ENCODE data around the gene KLHL22.

Gene KLHL22

DNA sequence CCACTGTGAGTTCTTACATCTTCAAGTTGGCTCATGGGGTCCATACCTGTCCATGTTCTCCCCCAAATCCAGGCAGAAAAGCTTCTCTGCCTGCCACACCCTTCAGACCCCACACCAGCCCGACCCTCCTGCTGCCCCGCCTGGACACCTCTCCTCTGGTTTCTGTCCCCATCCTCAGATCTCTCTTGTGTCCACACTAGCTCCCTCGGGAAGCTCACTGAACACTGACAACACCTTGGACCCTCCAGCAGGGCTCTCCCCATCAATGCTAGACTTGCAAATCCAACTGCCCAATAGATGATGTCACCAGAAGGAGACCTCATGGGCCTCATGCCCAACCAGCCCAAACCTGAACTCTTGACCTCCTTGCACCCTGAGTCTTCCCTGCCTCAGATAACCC is 60.8 kb downstream of the KLHL22 start:
- DNase-seq (ENCODE audit: low read depth in 3 of 3, low spot score in 1 of 3) = no peak

DNA sequence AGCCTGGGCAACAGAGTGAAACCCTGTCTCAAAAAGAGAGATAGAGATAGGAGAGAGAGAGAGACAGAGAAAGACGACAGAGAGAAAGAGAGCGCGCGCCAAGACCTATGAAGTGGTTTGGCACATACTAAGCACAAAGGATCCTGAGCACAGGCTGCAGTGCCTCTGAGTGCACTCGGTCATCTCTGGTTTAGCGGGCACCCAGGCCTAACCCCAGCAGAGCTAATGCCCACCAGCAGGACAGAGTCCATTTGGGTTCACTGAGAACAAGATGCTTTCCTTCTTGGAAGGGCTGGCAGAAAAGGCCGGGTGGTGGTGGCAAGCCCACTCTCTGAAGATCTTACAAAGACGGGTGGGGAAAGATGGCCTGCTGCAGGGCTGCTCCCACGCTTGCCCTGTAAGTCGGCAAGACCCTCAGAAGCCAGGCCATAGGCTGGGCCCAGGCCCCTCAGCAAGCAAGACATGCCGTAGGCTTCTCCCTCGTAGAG is 61.3 kb downstream of the KLHL22 start:
- DNase-seq (ENCODE audit: low read depth in 3 of 3, low spot score in 1 of 3) = no peak

DNA sequence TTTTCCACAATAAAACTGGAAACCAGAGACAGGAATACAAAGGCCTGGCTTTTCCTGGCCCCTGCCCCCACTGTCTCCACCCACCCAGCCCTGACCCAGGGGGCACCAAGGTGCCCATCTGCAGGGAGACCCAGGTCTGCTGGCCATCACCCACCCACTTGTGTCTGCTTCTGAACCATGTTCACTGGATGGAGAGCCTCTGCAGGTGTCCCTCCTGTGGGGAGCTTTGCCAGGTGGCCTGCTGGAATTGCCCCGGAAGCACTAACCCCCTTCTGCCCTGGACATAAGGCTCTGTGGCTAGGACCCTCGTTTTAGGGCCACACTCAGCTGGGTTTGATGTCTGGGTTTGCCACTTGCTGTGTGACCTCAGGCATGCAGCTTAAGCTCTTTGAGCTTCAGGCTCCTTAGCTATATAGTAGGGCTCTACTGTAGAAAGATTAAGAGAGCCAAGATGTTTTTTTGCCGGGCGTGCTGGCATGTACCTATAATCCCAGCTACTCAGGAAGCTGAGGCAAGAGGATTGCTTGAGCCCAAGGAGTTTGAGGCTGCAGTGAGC is 61.8 kb downstream of the KLHL22 start:
- DNase-seq (ENCODE audit: low read depth in 3 of 3, low spot score in 1 of 3) = no peak

DNA sequence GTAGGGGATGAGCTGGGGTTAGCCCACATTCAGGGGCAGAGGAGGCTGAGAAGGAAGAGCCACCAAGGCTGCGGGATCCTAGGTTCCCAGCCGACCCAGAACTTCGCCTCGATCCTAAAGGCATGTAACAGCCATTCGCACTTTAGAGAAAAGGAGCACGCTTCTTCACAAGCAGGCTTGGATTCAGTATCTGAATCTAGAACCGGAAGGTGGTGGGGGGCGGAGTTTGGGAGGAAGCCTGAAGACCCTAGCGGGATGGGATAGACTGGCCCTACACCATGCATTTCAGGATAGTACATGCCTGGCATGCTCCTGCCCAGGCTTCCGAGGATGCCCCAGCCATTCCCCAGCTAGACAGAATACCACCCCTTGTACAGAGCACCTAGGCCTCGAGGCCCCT is 62.4 kb downstream of the KLHL22 start:
- DNase-seq (ENCODE audit: low read depth in 3 of 3, low spot score in 1 of 3) = no peak

DNA sequence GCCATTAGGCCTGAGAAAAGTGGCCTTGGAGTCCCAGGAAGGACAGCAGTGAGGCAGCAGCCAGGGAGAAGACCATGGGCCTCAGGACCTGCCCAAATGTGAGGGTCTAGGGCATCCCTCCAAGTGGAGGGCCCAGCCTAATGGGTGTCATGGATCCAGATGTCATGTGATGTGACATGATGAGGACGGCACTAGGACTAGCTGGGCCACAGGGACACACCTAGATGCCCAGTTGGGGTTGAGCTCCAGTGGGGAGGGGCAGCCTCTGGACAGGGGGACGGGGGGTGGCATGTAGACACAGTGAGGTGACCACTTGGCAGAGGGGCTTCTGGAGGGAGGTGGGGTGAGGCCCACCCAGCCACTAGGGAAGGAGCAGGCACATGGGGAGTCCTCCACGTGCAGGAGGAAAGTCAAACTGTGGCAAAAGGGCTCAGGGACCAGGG is 63.3 kb downstream of the KLHL22 start:
- no peak for DNase-seq (ENCODE audit: low read depth in 3 of 3, low spot score in 1 of 3)

DNA sequence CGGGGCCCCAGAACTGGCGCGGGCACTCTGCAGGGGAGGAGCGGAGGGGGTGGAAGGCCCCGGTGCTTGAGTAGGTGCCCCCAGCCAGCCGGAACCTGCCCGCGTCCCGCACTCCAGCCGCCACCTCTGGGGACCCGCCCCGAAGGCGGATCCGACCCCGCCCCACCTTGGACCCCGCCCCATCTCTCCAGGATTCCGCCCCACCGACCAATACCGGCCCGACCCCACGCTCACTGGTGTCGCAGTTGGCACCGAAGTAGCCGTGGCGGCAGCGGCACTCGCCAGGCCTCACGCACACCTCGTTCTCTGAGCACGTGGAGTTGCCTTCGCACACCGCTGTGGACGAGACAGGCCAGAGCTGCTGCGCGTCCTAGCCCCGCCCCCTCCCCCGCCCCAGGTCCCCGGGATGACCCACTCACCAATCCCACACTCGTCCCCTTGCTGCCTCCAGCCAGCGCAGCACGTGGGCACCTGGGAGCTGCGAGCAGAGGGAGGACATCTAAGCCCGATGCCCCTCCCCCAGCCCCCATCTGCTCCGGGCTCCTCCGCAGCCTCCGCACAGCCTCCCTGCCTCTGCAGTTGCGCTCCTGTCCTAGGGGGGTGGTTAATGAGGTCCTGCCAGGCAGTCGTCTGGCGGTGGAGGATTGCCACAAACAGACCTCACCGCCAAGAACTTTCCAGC is 63.9 kb downstream of the KLHL22 start:
- no peak for DNase-seq (ENCODE audit: low read depth in 3 of 3, low spot score in 1 of 3)

DNA sequence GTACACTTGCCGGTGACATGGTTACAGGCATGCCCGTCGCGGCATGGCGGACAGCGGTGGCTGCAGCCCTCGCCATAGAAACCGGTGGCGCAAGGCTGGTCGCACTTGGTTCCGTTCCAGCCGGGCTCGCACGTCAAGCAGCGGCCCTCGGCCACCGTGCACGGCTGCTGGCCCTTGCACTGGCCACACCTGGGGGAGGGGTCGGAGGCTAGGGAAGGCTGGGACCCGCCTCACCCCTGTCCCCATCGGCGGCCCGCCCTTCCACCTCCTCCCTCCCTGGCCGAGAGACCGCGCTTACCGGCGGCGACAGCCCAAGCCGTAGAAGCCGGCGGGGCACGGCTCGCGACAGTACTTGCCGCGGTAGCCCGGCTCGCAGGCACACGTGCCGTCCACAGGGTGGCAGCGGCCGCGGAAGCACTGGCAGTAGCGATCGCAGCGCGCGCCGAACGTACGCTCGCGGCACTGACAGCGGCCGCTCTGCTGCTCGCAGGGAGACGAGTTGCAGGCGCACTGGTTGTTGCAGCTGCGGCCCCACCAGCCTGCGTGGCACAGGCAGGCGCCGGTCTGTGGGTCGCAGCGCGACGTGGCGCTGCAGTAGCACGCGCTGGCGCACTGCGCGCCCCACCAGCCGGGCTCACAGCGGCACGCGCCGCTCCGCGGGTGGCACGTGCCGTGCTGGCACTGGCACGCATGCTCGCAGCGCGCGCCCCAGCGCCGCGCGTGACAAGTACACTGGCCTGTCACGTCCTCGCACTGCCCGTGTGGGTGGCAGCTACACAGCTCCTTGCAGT is 64.7 kb downstream of the KLHL22 start:
- DNase-seq (ENCODE audit: low read depth in 3 of 3, low spot score in 1 of 3) = peak in 2 of 3 donors; percentile 20 to 41

DNA sequence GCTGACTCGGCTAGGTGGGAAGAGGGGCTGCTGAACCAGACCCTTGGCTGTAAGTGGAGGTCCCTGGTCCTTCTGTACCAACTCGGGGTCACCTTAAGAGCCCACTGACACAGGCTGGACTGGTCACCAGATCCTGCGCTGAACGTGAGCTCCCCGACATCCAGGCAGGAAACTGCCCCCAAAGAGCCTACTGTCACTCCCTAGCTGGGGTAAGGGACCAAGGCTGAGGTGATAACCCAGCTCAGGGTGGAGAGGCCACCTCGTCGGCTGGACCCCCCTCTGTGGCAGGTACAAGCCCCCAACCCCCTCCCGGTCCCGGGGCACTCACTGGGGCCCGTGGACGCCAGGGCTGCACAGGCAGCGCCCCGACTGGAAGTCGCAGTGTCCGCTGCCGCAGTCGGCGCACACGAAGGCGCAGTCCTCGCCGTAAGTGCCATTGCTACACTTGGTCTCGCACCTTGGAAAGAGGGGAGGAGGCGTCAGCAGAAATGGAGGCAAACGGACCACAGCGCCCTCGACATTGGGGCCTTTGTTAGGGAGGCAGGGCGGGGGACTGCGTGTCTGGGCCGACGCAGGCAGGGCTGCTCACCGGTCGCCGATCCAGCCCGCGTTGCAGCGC is 65.4 kb downstream of the KLHL22 start:
- no peak for DNase-seq (ENCODE audit: low read depth in 3 of 3, low spot score in 1 of 3)

DNA sequence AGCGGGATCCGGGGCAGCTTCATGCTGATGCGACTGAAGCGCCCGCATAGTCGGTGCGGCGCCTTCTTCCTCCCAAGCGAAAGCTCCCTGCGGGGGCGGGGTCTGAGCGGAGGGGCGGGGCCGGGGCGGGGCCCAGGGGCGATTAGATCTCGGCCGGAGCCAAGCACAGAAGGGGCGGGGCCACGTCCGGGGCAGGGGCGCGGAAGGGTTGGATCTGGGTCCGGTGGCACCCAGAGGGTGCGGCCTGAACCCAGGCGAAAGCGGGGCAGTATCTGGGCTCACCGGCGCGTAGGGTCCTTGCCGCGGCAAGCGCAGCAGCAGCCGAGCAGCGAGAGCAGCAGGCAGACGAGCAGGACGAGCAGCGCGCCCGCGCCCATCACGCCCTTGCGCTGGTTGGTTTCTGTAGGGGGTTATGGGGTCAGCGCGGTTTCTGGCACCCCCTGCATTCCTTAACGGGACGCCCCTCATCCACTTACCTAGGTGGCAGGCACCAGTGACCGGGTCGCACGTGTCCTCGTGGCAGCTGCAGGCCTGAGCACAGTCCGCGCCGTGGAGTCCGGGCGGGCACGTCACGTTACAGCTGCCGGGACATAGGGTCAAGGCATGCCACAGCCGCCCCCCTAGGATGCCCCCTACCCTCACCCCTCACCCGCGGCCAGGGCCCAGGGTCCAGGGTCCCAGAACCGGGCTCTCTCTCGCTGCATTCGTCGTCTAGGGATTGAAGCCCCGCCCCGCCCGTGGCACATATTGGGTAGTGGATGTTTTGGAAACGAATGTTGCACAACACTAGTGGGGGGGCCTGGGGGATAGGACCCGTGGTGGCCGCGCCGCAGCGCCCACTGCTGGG is 66.1 kb downstream of the KLHL22 start:
- DNase-seq (ENCODE audit: low read depth in 3 of 3, low spot score in 1 of 3) = peak; percentile 59 to 71 (median 59)

DNA sequence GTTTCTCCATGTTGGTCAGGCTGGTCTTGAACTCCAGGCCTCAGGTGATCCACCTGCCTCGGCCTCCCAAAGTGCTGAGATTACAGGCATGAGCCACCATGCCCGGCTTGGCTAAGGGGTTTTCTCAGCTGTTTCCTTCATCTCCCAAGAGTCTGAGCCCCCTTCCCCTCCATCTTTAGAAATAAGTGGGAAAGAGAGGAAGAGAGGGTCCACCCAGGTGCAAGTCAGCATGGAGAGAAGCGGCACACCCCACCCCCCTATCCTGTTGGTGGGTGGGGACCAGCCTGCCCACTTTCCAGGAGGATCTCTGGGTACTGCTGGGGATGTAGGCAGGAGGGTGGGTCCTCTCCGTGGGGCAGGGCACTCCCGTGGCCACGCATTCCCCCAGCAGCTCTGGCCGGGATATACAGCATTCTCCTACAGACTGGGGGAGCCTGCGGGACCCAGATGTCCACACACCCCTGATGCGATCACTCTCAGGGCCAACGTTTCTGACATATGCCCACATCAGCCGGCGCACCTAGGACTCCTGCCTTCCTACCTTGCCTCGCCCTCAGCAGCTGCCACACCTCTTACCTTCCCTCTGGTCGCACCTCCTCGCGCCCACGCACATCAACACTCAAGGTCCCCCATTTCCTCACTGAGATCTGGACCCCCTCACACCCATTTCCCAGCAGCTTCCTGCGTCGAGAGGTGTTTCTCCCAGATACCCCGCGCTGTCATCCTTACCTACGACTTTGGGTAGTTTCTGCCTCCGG is 66.9 kb downstream of the KLHL22 start:
- no peak for DNase-seq (ENCODE audit: low read depth in 3 of 3, low spot score in 1 of 3)

DNA sequence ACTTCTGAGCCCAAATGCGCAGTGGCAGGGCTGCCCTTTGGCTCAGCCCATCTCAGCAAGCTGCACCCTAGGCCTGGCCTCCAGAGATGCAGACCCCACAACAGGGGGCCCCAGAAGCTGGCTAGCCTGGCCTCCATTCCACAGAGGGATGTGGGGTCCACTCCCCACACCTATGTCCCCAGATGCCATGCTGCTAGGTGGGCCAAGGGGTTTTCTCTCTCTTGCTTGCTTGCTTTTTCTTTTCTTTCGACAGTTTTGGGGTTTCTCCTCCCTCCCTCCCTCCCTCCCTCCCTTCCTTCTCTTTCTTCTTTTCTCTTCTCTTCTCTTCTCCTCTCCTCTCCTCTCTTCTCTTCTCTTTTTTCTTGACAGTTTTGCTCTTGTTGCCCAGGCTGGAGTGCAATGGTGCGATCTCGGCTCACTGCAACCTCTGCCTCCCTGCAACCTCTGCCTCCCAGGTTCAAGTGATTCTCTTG is 67.6 kb downstream of the KLHL22 start:
- DNase-seq (ENCODE audit: low read depth in 3 of 3, low spot score in 1 of 3) = no peak

DNA sequence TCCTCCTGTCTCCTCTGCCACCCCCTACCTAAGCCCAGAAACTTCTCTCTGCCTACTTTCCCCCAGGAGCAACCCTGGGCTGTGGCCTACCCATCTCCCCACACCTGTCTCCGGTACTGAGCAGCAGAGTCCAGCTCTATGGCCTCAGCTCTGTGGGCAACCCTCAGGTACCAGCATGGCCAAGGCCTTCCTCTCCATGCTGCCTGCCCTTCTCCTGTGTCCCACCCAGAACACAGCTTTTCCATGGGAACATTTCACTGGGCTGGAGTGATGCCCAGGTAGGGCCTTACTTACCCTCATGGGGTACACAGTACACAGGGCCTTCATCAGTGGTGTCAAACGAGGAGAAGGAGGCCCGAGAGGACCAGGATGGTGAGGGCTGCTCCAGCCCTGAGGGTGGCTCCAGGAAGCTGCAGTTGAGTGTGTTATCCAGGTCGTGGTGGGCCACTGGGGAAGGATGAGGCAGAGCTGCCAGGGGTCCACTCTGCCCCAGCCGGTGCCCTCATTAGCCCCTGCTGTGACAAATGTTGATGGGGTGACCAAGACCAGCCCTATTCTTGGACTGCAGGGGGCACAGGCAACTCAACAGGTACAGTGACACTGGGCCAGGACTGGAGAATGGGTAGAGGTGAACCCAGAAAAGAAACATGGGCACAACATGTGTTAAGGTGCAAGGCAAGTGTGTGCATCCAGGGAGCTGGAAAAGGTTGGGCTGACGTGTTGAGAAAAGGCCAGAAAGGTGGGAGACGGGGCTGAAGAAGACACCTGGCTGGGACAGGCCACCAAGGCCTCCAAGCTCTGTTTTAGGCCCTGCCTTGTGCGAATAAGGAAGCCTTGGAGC is 68.3 kb downstream of the KLHL22 start:
- DNase-seq (ENCODE audit: low read depth in 3 of 3, low spot score in 1 of 3) = no peak

DNA sequence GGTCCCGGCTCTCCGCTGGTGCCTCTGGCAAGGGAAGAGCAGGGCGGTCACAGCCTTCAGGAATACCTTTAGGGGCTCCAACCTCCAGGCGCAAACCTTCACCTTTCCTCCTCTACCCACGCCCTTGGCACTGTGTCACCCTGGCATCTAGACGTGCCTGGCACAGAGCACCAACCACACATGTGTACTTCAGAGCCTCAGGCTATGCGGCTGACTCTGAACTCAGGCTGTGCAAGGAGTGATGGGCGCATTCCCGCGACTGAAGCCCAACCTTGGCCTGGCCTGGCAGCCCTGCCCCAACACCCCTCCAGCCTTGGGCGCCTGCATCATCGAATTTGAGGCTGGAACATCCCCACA is 69.4 kb downstream of the KLHL22 start:
- no peak for DNase-seq (ENCODE audit: low read depth in 3 of 3, low spot score in 1 of 3)

DNA sequence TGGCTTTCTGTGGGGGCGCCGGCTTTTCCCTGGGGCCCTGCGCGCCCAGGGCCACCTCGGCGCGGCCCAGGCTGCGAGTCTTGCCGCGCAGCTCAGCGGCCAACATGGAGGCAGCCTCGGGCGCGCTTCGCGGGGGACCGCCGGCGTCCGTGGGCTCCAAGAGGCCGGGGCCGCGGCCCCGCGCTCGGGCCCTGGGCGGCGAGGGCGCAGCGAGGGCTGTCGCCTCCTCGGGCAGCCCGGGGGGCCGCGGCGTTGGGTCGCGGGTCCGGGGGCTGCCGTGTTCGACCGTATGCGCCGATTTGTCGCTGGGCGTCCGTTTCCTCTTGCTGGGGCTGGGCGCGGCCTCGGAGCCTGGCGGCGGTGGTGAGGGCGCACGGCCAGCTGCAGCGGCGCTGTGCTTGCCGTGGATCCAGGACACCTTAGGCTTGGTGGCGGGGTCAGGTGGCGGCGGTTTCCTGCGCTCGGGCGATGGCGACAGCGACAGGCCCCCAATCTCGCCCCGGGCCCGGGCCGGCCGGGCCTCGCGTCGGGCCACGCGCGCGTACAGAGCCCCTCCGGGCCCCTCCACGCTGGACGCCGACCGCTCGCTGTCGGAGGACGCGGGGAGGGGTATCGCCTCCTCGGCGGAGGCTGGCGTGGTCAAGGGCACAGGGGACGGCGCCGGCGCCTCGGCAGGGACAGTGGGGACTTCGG is 69.9 kb downstream of the KLHL22 start:
- no peak for DNase-seq (ENCODE audit: low read depth in 3 of 3, low spot score in 1 of 3)

DNA sequence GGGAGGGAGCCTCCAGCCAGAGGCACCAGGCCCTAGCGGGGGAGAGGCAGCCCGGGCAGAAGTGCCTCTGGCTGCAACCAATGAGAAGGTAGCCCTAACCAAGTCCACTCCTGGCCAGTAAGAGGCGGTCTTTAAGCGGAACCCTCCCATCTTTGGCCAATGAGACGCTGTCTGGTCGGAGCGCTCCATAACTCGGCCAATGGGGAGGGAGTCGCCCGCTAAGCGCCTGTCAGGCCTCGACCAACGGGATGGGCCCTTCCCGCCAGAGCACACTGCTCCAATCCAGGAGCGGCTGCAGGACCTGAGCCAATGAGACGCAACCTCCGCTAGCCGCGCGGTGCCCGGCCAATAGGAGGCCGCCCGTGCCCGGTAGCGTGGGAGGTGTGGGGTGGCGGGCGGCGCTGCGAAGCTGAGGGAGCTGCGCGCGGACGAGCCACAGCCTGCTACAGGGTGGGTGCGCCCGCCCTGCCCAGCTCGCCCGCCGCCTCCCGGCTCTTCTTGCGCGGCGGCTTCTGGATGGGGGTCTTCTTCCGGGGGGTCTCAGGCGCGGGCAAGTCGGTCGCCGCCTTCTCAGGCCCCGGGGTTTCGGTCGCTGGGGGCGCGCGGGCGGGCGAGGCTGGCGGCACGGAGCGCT is 70.5 kb downstream of the KLHL22 start:
- no peak for DNase-seq (ENCODE audit: low read depth in 3 of 3, low spot score in 1 of 3)

DNA sequence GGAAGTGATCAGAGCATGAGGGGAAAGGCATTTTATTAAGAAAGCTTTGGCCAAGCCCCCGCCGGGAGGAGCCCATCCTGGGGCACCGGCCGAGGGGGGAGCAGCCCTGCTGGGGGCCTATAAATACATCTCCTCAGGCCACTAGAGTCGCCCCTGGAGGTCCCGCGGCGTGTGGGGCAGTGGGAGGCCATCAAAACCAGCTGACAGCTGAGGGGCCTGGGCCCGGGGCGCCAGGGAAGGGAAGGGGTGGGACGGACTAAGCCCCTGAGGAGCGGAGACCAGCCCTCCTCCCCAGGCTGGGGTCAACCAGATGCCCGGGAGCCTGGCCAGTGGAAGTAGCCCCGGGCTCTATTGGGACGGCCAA is 71.0 kb downstream of the KLHL22 start:
- DNase-seq (ENCODE audit: low read depth in 3 of 3, low spot score in 1 of 3) = no peak

DNA sequence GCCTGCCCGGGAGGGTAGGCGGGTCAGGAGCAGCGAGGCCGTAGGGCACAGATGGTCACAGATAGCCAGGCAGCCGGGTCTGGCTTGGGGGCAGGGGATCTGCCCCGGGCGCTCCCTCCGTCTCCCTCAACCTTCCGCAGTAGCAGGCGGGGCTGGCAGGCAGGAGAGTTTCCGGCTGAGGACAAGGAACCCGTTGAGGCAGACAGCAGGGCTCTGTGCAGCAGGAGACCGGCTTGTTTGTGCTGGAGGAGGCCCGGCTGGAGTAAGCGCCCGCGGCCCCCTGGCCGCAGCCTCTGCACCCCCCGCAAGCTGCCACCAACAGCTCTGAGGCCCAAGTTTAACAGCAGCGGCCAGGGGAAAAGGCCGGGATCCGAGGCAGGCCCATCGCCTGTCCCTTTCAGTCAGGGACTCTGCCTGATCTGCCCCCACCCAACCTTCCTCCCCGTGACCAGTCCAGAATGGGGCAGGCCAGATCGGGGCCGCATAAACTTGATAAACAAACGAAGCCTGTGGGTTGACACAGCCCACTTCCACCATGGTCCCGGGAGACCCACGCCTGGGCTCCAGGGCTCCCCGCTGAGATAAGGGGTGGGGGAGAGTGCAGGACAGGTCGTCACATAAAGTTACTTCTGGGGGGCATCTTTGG is 71.6 kb downstream of the KLHL22 start:
- DNase-seq (ENCODE audit: low read depth in 3 of 3, low spot score in 1 of 3) = no peak

Measured in stimulated activated CD4-positive, alpha-beta T cell treated with anti-CD3 and anti-CD28 coated beads, TNF-alpha, amount 100 ng/mL, for 1 hour (primary cell).